Osteocyte (in vitro differentiated cells): ENCODE data around the gene TMEM229B. TPM values are rescaled to one million over a fixed set of nuclear protein-coding genes. Genes with fewer than 3 reads are reported as not detected.

ENCODE experiments used
- DNase-seq: peaks from one replicate; pipeline ENCODE4 v3.0.0; 2021; ENCODE audit warnings: mixed read lengths; ENCODE audit not compliant: unreplicated experiment; ENCODE audit errors: extremely low spot score
- H3K27ac Mint-ChIP-seq: one replicate; pipeline ENCODE4 v1.8.0; 2021; ENCODE audit warnings: mild to moderate bottlenecking, mixed read lengths; ENCODE audit not compliant: unreplicated experiment
- H3K27me3 Mint-ChIP-seq: one replicate; pipeline ENCODE4 v1.8.0; 2021; ENCODE audit warnings: mixed read lengths; ENCODE audit not compliant: unreplicated experiment
- H3K36me3 Mint-ChIP-seq: one replicate; pipeline ENCODE4 v1.8.0; 2021; ENCODE audit warnings: mixed read lengths; ENCODE audit not compliant: unreplicated experiment
- H3K4me1 Mint-ChIP-seq: one replicate; pipeline ENCODE4 v1.8.0; 2021; ENCODE audit warnings: mixed read lengths; ENCODE audit not compliant: unreplicated experiment
- H3K4me3 Mint-ChIP-seq: one replicate; pipeline ENCODE4 v1.8.0; 2021; ENCODE audit warnings: mild to moderate bottlenecking, moderate library complexity, mixed read lengths; ENCODE audit not compliant: unreplicated experiment
- H3K9me3 Mint-ChIP-seq: one replicate; pipeline ENCODE4 v1.8.0; 2021; ENCODE audit warnings: mixed read lengths; ENCODE audit not compliant: unreplicated experiment
- total RNA-seq: library from RNA; stranded (reverse); gene quantifications from 2 replicates; pipeline ENCODE4 v1.2.1, GENCODE V29; 2021
- TF ChIP-seq, protein P1 (sequence below): fragments of 200-600 bp; sonication (generic); IDR thresholded peaks from 2 replicates; pipeline ENCODE4 v1.5.0; 2021; ENCODE audit warnings: antibody characterized with exemption, mild to moderate bottlenecking, moderate library complexity

The TMEM229B gene
- total RNA-seq, 1 donor from 2014 or later: 0.51 TPM

DNA sequence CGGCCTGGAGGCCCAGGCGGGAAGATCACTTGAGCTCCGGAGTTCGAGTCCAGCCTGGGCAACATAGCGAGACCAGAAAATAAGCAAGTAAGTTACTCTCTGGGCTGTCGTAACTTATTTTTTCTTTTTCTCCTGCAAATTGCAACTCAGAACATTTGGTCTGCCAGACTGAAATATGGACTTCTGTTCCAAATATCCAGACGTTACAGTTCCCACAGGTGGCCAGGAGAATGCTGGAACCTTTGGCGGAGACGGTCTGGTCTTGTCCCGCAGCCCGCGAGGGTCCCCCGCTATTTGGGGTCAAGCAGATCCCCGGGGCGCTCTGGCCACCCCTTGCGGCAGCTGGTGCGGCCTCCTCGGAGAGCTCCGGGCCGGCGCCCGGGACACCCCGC lies 44.1 kb upstream of the TMEM229B start:
- DNase-seq: no peak
- peaks cover 5% of the 10 kb centered on the region for H3K4me1 Mint-ChIP-seq
- no peaks in the 10 kb centered on the region for H3K9me3 Mint-ChIP-seq
- H3K36me3 Mint-ChIP-seq: no peaks in the 10 kb centered on the region
- TF ChIP-seq, protein P1, sequence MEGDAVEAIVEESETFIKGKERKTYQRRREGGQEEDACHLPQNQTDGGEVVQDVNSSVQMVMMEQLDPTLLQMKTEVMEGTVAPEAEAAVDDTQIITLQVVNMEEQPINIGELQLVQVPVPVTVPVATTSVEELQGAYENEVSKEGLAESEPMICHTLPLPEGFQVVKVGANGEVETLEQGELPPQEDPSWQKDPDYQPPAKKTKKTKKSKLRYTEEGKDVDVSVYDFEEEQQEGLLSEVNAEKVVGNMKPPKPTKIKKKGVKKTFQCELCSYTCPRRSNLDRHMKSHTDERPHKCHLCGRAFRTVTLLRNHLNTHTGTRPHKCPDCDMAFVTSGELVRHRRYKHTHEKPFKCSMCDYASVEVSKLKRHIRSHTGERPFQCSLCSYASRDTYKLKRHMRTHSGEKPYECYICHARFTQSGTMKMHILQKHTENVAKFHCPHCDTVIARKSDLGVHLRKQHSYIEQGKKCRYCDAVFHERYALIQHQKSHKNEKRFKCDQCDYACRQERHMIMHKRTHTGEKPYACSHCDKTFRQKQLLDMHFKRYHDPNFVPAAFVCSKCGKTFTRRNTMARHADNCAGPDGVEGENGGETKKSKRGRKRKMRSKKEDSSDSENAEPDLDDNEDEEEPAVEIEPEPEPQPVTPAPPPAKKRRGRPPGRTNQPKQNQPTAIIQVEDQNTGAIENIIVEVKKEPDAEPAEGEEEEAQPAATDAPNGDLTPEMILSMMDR: no peak
- H3K27ac Mint-ChIP-seq: no peak overlapping the region
- H3K27me3 Mint-ChIP-seq: peaks cover 28% of the 10 kb centered on the region
- peak overlapping the region; percentile 66 for H3K4me3 Mint-ChIP-seq

DNA sequence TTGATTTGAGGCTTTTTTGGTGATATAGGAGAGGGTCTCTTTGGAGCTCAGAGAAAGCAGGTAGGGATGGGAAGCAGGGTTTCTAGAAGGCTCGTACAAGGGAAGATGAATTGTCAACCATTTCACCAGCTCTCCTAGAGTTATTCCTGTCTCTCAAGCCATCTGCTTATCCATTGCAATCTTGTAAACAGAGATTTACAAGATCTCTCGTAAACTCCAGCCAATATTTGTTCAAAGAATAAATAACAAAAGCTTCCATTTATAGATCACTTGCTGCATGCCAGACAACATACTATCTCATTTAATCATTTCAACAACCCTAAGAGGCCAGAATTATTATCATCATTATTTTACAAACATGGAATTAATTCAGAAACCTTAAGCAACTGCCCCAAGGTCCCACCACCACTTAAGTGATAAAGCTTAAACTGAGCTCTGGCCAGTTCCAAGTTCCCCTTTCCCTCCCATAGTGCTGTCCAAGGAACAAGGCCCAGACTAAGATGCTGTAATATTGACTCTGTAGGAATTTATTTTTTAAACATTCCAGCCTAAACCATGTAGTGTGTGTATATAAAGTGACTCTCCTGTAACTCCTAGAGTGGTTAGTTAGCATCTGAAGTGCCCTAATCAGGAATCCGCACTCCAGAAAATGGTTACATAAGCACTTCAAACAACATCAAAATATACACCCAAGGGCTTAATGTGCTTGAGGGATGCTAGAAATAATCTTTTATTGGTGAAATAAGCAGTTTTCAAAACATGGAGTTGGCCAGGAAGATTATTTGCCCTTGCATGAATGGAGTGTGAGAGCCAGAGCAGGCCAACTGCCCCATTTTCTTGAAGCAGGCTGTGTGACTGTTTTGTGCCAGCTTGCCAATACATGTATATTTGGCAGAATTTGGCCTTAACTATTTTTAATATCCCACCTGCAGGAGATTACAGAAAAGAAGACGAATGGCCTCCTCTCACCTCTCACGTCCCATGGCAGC lies 41.7 kb upstream of the TMEM229B start:
- no peaks in the 10 kb centered on the region for H3K9me3 Mint-ChIP-seq
- H3K36me3 Mint-ChIP-seq: no peaks in the 10 kb centered on the region
- peaks cover 5% of the 10 kb centered on the region for H3K4me1 Mint-ChIP-seq
- peaks cover 36% of the 10 kb centered on the region for H3K27me3 Mint-ChIP-seq
- DNase-seq: no peak
- TF ChIP-seq, protein P1: no peak
- H3K4me3 Mint-ChIP-seq: no peak overlapping the region
- no peak overlapping the region for H3K27ac Mint-ChIP-seq

DNA sequence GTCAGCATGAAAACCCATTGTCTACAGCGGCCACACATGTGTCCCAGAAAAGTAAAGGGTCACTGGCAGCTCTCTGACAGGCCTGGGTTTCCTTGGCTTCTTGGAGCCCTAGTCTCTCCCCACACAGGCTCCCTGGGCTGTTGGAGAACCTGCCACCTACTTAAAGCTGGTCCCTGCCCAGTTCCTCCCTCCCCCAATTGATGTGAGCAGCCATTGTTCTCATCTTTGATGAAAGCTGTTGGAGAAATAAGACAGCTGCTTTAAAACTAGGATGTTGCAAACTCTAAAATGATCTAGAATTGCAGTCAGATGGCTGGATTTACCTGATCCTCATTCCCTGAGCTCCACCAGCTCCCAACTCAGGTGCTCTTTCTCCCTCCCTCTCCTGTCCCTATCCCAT lies 39.8 kb upstream of the TMEM229B start:
- Mint-ChIP-seq H3K9me3 (no peaks in the 10 kb centered on the region), H3K4me3 (no peak overlapping the region), H3K36me3 (no peaks in the 10 kb centered on the region), H3K27me3 (peaks cover 49% of the 10 kb centered on the region), H3K4me1 (peaks cover 3% of the 10 kb centered on the region), H3K27ac (no peak overlapping the region)
- no peak for DNase-seq
- TF ChIP-seq, protein P1: no peak

DNA sequence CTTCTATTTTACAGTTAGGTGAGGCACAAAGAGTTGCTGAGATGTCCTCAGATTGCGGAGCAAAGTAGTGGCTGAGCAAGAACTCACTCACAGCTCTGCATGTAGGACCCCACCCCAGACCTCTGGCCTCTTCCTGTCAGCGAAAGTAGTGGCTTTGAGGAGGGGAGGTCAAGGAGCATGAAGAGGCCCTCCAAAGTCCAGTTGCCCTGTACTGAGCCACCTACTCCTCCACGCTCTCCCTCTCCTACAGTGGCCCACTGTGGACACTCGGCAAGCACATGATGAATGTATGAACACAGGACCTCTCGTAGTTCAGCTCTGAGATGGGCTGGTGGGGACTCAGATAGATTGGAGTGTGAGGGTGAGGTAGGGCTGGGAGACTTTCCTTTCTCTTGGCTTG lies 39.2 kb upstream of the TMEM229B start:
- TF ChIP-seq, protein P1: no peak
- no peaks in the 10 kb centered on the region for H3K9me3 Mint-ChIP-seq
- no peak overlapping the region for H3K27ac Mint-ChIP-seq
- H3K27me3 Mint-ChIP-seq: peaks cover 52% of the 10 kb centered on the region
- no peak overlapping the region for H3K4me3 Mint-ChIP-seq
- DNase-seq: no peak
- peaks cover 3% of the 10 kb centered on the region for H3K4me1 Mint-ChIP-seq
- H3K36me3 Mint-ChIP-seq: no peaks in the 10 kb centered on the region

DNA sequence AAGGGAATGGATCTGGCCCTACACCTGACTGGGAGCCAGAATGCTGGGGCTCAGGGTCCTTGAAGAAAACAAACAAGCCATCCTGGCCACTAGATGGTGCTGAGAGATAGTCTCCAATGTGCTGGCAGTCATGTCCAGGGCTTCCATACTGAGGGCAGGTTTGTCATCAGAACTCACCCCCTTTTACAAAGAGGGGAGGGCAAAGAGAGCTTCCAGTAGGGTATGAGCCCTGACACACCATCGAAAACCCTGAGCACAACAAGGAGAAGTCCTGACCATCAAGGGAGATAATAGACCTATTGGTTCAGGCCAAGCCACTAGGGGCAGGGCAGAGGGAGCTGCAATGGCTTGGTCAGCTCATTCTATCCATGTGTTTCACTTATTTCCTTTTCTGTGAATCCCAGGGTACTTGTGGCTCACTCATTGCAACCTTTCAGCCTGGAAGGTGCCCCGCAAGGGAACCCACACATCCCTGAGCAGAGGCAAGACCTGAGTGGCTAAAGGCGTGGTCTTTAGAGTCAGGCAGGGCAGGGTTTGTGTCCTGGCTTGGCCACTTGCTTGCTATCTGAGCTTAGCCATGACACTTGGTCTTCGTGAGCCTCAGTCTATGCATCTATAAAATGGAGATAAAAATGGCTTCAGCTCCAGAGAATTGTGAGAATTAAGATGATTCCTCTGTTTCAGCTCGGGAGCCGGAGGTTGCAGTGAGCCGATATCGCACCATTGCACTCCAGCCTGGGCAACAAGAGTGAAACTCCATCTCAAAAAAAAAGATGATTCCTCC lies 38.3 kb upstream of the TMEM229B start:
- Mint-ChIP-seq H3K4me1 (no peaks in the 10 kb centered on the region), H3K36me3 (no peaks in the 10 kb centered on the region), H3K4me3 (no peak overlapping the region), H3K27ac (no peak overlapping the region), H3K9me3 (no peaks in the 10 kb centered on the region), H3K27me3 (peaks cover 61% of the 10 kb centered on the region)
- TF ChIP-seq, protein P1: peak; percentile 80
- DNase-seq: no peak
